ENCODE results near the gene MYL6.

Gene MYL6

DNA sequence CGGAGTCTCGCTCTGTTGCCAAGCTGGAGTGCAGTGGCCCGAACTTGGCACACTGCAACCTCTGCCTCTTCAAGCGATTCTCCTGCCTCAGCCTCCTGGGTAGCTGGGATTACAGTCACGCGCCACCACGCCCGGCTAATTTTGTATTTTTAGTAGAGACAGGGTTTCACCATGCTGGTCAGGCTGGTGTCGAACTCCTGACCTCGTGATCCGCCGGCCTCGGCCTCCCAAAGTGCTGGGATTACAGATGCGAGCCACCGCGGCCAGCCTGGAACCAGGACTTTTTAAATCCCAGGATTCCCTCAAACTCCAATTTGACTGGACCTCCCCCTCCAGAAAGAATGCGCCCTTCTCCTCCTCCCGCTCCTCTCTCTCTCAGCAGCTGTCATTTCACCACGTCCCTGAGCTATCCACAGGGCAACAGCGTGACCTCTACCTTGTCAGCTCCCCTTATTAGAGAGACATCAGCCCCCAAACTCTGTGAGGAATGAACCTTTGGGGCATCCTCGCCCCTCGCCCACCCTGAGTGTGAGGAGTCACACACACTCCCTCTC, 28.1 kb upstream of the MYL6 start:
- DNase-seq = no peak

DNA sequence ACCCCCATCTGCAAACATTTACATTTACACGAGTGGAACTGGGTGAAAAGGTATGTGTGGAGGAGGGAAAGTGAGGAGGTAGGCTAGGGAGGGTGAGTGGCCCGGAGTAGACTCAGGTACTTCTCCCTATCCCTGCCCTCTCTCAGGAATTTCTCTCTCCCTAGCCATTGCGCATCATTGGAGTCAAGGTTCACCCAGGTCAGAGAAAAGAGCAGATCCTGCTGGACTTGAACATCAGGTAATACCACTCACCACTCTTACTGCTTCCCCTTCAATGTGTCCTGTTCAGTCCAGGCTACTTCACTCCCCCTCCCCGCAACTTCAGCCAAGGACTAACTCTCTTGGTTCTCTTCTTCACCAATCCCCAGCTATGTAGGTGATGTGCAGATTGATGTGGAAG, 27.3 kb upstream of the MYL6 start:
- DNase-seq = no peak

GRCh38 chr12:56134897-56135296, 23.3 kb upstream of the MYL6 start:
- no peak for DNase-seq

DNA sequence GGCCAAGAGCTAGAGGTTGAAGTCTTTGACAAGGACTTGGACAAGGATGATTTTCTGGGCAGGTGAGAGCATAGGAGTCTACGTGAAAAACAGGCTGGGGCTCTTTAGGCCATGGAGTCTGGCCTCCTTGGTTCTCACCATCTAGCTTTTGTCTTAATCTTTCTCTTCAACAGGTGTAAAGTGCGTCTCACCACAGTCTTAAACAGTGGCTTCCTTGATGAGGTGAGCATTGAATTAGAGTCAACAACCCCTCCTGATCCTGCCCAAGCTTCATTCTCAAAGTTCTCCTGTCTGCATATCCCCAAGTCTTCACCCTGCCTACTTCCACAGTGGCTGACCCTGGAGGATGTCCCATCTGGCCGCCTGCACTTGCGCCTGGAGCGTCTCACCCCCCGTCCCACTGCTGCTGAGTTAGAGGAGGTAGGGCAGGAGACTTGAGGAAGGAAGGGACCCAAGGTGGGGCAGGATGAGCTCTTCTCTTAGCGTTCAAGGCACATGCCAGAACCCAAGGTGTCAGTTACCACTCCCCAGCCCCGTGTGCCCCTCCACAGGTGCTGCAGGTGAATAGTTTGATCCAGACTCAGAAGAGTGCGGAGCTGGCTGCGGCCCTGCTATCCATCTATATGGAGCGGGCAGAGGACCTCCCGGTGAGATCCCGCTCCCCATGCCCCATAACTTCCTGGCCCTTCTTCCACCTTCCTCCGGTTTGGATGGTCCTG, 20.1 kb upstream of the MYL6 start:
- no peak for DNase-seq

GRCh38 chr12:56141946-56142784, 16.0 kb upstream of the MYL6 start:
- no peak for DNase-seq

- DNase-seq = no peak
Observed at GRCh38 chr12:56143217-56143616, 14.9 kb upstream of the MYL6 start.

DNA sequence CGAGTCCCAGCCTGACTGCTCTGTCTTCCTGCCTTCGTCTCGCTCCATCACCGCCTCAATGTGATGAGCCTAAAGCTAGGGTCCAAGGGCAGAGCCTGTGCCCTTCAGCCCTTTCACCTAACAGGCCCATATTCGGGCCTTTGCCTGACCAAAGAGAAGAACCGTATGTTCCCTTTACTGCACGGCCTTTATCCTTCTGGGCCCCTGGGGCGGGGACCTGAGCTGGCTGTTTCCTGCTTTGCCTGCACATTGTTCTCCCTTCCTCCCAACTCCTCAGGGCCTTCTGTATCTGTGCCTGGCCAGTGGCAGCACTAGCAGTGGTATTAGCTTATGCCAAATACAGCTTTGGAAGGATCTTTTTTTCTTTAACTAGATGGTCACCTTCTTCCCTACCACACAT, 14.3 kb upstream of the MYL6 start:
- DNase-seq = no peak

GRCh38 chr12:56145217-56145616, 12.9 kb upstream of the MYL6 start:
- DNase-seq = no peak

DNA sequence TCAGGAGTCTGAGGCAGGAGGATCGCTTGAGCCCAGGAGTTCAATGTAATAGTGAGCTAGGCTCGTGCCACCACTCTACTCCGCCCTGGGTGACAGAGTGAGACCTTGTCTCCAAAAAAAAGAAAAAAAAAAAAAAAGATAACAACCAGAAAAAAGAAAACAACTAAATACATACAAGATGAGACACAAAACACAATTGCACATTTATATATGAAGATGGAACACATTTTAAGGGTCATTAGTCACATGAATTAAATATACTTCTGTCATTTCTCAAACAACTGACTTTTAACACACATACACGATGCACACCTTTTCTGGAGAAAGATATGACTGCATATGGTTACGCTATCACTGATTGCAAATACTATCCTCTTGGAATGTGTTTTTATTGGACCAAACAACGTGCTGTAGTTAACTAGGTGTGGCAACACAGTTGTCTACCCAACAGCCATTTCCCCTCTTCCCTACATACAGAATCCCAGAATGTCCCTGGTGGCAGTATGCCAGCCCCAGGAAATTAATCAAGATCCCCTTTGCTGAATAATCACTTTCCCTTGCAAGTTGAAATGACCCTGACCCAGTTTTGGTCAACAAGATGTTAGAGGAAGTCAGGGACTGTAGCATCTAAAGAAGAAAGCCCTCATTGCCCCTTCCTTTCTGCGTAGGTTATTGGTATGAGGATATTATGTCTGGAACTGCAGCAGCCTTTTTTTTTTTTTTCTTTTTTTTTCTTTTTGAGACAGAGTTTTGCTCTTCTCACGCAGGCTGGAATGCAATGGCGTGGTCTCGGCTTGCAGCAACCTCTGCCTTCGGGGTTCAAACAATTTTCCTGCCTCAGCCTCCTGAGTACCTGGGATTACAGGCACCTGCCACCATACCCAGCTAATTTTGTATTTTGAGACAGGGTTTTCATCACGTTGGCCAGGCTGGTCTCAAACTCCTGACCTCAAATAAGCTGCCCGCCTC, 11.4 kb upstream of the MYL6 start:
- DNase-seq = no peak

DNA sequence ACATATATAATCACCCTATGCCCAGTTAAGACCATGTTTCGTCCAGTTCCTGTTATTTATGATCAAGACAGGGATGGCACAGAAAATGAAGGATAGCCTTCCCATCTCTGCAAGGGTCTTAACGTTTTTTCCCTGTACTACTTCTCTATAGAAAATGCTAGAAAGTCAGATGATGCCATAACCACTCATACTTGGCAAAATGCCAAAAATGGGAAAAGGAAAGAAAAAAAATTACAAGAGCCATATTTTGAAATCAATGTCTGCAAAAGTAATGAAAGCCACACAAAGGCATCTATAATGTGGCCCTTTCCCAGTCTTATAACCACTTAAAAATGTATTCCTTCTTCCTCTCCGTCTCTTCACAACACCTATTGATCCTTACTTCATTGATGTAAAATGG, 7.6 kb upstream of the MYL6 start:
- peak; percentile 46 for DNase-seq

DNA sequence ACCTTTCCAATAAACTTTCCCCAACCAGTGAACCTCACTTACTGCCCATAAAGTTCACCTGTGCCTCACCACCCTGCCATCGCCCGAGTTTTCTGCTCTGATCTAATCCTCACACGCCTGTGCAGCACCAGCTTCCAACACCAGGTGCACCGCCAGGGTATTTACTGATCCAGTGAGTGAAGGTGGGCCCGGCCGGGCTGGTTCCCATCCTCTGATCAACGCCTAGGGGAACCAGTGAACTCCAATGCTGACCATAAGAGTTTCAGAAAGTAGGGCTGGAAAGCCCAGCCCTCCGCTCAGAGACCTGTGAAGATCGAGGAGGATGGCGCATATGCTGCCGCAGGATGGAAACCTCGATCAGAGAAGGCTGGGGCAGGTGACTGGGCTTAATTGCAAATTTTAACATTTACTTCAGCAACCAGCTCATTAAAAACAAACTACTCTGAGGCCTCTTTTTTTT, 6.5 kb upstream of the MYL6 start:
- DNase-seq = no peak

GRCh38 chr12:56152132-56152755, 5.9 kb upstream of the MYL6 start, which contains the start of gene MYL6B:
MYL6B (plus strand) TSS chr12:56152587; CDS start chr12:56153919, 1,332 bp downstream.
- peak; percentile 93 for DNase-seq

DNA sequence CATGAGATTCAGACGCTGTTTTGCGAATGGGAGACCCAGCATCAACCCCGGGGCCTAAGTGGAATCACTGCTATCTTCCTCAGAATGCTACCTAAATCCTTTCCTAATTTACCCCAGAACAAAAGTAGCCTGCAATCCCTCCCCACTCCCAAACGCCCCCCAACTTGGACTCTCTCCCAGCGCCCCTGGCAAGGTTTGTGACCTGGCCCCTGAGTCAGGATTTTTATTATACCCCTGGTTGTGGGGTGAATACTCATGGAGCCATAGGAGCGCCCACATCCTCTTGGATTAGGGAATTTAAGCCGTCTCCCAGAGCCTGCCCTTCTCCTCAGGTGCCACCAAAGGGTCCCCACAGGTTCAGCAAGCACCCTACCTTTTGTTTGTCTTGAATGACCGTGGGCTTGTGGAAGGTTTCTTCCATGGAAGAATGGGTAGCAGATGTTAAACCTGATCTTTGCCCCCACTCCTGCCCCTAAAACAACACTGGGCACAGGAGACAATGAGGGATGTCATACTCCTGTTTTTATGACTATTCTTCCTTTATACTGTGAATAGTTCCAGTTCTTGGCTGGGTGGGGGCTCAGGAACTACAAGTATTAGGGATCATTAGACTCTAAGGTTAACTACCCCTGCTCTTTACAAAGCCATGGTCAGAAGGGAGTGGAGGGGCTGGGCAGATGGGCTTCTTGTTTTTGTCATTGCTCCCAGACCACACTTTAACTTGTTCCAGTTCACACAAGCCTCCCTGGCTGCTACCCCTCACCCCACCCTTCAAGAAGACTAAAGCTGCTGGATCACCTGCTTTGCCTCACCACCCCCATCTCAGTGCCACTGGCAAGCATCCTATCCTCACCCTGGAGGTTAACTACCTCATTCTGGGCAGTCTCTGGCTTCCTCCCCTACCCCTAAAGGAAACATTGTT, 5.1 kb upstream of the MYL6 start:
- DNase-seq = no peak

DNA sequence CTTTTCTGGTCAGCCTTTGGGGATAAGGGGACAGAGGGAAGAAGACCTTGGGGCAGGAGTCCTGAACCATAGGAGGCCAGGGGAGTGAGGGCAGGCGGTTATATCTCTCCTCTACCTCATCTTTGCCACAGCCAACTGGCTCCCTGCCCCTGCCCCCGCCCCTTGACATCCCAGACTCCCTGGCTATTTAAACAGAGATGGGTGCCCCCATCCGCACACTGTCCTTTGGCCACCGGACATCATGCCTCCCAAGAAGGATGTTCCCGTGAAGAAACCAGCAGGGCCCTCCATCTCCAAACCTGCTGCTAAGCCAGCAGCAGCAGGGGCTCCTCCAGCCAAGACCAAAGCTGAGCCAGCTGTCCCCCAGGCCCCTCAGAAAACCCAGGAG, 4.5 kb upstream of the MYL6 start:
- DNase-seq = no peak

GRCh38 chr12:56154246-56154771, 3.9 kb upstream of the MYL6 start:
- no peak for DNase-seq

- DNase-seq = no peak
Observed at GRCh38 chr12:56154818-56155217, 3.3 kb upstream of the MYL6 start.

- no peak for DNase-seq
Observed at GRCh38 chr12:56155256-56155845, 2.8 kb upstream of the MYL6 start.

DNA sequence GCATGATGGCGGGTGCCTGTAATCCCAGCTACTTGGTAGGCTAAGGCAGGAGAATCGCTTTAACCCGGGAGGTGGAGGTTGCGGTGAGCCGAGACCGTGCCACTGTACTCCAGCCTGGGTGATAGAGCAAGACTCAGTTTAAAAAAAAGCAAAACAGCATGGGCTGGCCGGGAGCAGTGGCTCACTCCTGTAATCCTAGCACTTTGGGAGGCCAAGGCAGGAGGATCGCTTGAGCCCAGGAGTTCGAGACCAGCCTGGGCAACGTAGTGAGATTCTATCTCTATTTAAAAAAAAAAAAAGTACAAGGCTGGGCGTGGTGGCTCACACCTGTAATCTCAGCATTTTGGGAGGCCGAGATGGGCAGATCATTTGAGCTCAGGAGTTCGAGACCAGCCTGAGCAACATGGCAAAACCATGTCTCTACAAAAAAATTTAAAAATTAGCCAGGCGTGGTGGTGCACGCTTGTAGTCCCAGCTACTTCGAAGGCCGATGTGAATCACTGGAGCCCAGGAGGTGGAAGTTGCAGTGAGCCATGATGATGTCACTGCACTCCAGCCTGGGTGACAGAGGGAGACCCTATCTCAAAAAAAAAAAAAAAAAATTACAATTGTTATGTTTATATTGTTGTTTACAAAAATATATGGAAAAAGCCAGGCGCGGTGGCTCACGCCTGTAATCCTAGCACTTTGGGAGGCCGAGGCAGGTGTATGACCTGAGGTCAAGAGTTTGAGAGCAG, 1.5 kb upstream of the MYL6 start:
- DNase-seq = peak; percentile 52

DNA sequence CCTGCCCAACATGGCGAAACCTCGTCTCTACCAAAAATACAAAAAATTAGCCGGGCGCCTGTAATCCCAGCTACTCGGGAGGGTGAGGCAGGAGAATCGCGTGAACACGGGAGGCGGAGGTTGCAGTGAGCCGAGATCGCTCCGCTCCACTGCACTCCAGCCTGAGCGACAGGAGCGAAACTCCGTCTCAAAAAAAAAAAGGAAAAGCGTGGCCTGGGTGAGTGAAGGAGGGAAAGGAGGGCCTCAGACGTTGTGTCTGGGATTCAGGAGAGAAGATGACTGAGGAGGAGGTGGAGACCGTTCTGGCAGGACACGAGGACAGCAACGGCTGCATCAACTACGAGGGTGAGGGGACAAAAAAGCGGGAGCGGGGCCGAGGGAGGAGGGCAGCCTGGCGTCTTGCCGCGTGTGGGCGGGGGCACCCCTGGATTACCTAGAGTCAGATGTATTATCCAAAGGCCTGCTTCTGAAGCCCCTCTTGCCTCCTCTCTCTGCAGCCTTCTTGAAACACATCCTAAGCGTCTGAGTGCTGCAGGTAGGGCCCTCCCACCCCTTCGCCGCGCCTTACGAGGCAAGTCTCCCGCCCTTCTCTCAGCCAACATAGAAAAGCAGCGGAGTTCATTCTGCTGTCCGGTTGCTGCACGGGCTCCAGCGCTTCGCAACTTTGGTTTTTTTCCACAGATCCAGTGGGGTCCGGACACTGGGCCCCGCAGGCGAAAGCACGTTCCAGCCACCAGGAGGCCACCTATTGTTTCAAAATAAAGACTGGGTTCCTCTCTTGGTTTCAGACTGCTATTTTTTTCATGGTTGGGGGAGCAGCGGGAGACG, 744 bp upstream of the MYL6 start:
- peak; percentile 91 for DNase-seq

Measured in fibroblast of skin of right biceps (primary cell).